HG03095 (cell line): ENCODE measurements around the gene AGXT.

ENCODE experiments used
- ATAC-seq: cut with Tn5 transposase; IDR thresholded peaks from one replicate; pipeline ENCODE4 v1.9.1; 2021; ENCODE audit warnings: moderate library complexity; ENCODE audit not compliant: unreplicated experiment

AGXT gene

GRCh38 chr2:240925568-240926515 lies 57.2 kb downstream of the AGXT start:
- ATAC-seq: no peak

DNA sequence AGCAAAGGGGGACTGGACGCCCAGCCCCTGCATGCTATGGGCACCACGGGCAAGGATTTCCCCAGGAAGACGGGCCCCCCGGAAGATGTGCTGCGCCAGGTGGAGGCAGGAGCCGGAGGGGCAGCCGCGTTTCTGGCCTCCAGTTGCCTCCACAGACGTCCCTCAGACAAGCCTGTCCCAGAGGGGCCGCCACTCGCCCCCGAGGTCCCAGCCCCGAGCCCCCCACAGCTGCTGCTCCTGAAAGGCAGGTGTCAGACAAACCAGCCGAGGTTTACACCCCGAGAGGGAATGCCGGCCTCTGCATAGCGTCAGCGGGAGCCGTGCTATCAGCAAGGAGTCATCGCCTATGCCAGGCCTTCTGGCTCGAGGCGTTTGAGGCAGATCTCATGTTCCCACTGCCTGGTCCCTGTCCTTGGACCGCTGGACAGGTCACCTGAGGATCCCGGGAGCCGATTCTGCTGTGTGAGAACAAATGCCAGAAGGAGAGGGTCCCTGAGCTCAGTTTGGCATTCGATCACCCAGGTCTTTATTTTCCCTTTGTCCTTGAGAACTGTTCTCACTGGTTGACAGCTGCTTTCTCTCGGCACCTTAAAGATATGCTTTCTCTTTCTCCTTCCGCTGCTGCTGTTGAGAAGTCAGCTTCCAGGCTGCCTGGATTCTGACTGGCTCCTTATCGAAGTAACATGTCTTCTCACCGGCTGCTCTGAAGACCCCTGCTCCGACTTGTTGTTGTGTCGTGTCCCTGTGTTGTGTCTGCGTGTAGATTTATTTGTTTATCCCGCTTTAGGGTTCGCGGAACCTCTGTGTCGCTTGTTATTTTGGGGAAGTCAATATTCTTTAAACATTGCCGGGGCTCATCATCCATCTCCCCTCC lies 58.1 kb downstream of the AGXT start:
- ATAC-seq: no peak

- no peak for ATAC-seq
Observed at GRCh38 chr2:240927390-240927781, 58.8 kb downstream of the AGXT start.

DNA sequence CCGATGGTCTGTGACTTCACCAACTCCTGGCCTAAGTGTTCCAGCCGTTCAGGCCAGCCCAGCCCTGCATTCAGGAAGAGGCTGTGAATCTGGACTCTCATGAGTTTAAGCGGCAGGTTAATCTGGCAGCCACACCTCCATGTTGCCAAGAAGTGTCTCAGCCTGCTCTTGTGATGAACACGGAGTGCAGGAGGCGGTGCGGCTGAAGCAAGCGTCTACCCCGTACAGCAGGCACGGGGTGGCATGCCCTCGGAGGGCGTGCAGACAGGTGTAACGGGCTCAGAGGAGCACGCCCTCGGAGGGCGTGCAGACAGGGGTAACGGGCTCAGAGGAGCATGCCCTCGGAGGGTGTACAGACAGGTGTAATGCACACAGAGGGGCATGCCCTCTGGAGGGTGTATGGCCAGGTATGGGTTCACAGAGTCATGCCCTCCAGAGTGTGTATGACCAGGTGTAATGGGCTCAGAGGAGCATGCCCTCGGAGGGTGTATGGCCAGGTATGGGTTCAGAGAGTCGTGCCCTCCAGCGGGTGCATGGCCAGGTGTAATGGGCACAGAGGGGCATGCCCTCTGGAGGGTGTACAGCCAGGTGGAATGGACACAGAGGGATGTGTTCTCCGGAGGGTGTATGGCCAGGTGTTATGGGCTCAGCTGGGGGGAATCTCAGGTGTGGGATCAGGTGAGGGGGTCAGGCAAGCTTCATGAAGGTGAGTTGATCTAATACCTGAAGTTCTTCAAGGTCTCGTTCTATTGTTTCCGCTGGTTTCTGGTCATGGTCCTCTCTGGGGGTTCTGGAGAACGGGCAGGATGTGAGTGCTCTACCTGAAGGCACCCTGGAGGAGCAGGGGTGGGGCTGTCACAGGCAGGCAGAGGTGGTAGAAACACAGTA lies 60.1 kb downstream of the AGXT start:
- no peak for ATAC-seq

- ATAC-seq: no peak
Observed at GRCh38 chr2:240929364-240930095, 60.9 kb downstream of the AGXT start.
